ENCODE measurements around the gene GORASP1.

GORASP1 gene

DNA sequence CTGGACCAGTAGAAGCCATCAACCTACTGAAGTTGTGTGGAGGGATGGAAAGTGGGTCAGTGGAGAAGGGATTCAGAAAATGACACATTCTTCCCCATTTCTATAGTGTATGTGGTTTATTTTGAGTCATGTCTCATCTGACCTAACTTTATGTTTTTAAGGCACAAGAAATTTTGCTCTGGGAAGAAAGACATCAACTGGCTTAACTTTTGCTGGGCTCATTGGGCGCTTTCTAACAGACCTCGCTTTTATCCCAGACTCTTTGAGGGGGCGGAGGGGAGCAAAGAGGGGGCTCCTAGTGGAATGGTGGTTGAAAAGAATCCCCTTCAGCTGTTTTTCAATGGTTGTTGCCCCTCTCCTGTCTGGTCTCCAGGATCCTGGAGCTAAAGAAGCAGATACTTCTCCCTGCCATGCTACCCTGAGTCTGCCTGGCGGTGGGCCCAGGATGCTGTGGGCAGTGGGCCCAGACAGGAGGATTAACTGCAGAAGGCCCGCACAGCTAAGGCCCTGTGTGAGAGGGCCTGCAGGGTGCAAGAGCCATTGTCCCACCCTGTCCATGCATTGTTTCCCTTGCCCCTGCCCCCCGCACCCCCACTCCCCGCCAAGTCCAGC lies 31.5 kb upstream of the GORASP1 start:
- H3K36me3 ChIP-seq: peaks cover 20 to 74% (median 47%) of the 10 kb centered on the region in 3 donors
- intact Hi-C loops (cut with DNase I; ENCODE audit: low total_unique reads): no loop called here
- peak; percentile 25 to 81 for DNase-seq

DNA sequence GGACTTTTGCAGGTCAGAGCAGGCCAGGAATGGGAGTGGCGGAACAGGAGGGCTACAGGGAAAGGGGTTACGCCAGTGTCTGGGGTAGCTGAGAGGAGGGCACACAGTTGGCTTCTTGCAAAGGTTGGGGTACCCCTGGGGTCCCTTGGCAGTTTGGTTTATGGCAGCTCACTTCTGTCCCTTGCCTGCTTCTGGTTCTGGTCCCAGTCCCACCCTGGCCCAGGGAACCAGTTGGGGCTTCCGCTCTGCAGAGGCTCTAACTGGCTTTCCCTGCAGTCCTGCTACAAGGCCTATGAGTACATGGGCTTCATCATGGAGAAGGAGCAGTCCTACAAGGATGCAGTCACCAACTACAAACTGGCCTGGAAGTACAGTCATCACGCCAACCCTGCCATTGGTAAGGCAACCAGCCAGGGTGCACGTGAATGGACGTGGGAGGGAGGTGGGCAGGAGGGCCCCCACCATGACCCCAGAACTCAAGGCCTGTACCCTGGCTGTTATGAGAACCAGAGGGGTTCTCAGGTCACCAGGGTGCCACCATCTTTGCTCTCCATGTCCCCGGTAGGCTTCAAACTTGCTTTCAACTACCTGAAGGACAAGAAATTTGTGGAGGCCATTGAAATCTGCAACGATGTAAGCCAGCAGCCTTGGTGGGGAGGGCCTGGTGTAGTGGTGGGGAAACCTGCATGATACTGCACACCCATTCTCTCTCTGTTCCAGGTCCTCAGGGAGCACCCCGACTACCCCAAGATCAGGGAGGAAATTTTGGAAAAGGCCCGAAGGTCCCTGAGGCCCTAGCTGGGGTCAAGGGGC lies 30.8 kb upstream of the GORASP1 start:
- peaks cover 13 to 71% (median 40%) of the 10 kb centered on the region in 3 donors for H3K36me3 ChIP-seq

More for the DNA sequence above, 31.5 kb upstream of the GORASP1 start:
- Histone ChIP-seq H3K27me3 (no peaks in the 10 kb centered on the region), H3K27ac (peak overlapping the region; percentile 29 to 45), H3K4me3 (no peak overlapping the region), H3K4me1 (peaks cover 0 to 56% (median 41%) of the 10 kb centered on the region in 4 donors), H3K9me3 (no peaks in the 10 kb centered on the region)
- TF ChIP-seq, protein P1, sequence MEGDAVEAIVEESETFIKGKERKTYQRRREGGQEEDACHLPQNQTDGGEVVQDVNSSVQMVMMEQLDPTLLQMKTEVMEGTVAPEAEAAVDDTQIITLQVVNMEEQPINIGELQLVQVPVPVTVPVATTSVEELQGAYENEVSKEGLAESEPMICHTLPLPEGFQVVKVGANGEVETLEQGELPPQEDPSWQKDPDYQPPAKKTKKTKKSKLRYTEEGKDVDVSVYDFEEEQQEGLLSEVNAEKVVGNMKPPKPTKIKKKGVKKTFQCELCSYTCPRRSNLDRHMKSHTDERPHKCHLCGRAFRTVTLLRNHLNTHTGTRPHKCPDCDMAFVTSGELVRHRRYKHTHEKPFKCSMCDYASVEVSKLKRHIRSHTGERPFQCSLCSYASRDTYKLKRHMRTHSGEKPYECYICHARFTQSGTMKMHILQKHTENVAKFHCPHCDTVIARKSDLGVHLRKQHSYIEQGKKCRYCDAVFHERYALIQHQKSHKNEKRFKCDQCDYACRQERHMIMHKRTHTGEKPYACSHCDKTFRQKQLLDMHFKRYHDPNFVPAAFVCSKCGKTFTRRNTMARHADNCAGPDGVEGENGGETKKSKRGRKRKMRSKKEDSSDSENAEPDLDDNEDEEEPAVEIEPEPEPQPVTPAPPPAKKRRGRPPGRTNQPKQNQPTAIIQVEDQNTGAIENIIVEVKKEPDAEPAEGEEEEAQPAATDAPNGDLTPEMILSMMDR (IDR thresholded peaks at IDR 0.05): no peak

DNA sequence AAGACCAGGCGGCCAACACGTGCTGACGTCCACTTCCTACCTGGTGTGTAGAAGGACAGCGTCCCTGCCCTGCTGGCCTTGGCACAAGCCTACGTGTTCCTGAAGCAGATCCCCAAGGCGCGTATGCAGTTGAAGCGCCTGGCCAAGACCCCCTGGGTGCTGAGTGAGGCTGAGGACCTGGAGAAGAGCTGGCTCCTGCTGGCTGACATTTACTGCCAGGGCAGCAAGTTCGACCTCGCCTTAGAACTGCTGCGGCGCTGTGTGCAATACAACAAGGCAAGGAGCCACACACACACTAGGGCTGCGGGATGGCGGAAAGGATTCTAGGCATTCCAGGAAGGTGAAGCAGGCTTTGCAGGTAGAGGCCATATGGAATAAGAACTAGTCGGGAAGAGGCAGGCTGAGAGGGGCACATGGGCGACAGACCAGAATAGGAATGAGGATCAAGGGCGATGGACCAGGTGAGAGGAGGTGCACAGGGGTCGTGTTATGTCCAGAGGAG lies 30.1 kb upstream of the GORASP1 start:
- DNase-seq: peak in 1 of 2 donors; percentile 7
- H3K4me1 ChIP-seq: peaks cover 0 to 44% (median 35%) of the 10 kb centered on the region in 4 donors
- H3K27me3 ChIP-seq: no peaks in the 10 kb centered on the region
- TF ChIP-seq, protein P1 (IDR thresholded peaks at IDR 0.05): no peak
- intact Hi-C loops (cut with DNase I; ENCODE audit: low total_unique reads): no loop called here
- no peak overlapping the region for H3K4me3 ChIP-seq
- no peaks in the 10 kb centered on the region for H3K9me3 ChIP-seq
- H3K27ac ChIP-seq: no peak overlapping the region
- peaks cover 6 to 69% (median 33%) of the 10 kb centered on the region in 3 donors for H3K36me3 ChIP-seq

More for the DNA sequence above, 30.8 kb upstream of the GORASP1 start:
- Histone ChIP-seq H3K9me3 (no peaks in the 10 kb centered on the region), H3K4me1 (peaks cover 0 to 50% (median 38%) of the 10 kb centered on the region in 4 donors), H3K27me3 (no peaks in the 10 kb centered on the region), H3K4me3 (no peak overlapping the region), H3K27ac (peak overlapping the region; percentile 29 to 45)
- intact Hi-C loops (cut with DNase I; ENCODE audit: low total_unique reads): no loop called here
- TF ChIP-seq, protein P1 (IDR thresholded peaks at IDR 0.05): no peak
- DNase-seq: peak in 1 of 2 donors; percentile 16

DNA sequence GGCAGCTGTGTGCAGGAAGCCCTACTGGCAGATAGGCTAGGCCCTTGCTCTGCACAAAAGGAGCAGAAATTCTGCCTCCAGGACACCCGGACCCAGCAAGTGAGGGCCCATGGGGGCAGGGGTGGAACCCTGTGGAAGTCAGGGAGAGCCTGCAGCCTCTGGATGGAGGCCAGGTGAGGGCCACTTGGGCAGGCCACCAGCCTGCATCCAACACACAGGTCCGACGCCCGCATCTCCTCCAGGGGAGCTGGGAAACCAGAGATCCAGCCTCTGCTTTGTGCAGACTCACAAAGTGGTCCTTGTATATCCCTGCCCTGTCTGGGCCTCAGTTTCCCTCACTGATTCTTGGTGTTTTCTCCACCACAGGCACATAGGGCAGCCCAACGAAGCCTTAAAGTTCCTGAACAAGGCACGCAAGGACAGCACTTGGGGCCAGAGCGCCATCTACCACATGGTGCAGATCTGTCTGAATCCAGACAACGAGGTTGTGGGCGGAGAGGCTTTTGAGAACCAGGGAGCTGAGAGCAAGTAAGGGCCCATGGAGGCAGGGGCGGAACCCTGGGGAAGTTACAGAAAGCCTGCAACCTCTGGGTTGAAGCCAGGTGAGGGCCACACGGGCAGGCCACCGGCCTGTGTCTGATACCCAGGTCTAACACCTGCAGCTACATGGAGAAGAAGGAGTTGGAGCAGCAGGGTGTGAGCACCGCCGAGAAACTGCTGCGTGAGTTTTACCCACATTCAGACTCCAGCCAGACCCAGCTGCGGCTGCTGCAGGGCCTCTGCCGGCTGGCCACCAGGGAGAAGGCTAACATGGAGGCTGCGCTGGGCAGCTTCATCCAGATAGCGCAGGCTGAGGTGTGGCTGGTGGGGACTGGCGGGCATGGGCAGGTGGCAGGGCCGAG lies 29.4 kb upstream of the GORASP1 start:
- H3K4me1 ChIP-seq: peaks cover 0 to 37% (median 28%) of the 10 kb centered on the region in 4 donors
- H3K27ac ChIP-seq: no peak overlapping the region
- H3K36me3 ChIP-seq: peaks cover 0 to 62% (median 26%) of the 10 kb centered on the region in 3 donors
- H3K27me3 ChIP-seq: no peaks in the 10 kb centered on the region
- DNase-seq: no peak
- H3K4me3 ChIP-seq: no peak overlapping the region
- intact Hi-C loops (cut with DNase I; ENCODE audit: low total_unique reads): no loop called here
- H3K9me3 ChIP-seq: no peaks in the 10 kb centered on the region
- TF ChIP-seq, protein P1 (IDR thresholded peaks at IDR 0.05): no peak

DNA sequence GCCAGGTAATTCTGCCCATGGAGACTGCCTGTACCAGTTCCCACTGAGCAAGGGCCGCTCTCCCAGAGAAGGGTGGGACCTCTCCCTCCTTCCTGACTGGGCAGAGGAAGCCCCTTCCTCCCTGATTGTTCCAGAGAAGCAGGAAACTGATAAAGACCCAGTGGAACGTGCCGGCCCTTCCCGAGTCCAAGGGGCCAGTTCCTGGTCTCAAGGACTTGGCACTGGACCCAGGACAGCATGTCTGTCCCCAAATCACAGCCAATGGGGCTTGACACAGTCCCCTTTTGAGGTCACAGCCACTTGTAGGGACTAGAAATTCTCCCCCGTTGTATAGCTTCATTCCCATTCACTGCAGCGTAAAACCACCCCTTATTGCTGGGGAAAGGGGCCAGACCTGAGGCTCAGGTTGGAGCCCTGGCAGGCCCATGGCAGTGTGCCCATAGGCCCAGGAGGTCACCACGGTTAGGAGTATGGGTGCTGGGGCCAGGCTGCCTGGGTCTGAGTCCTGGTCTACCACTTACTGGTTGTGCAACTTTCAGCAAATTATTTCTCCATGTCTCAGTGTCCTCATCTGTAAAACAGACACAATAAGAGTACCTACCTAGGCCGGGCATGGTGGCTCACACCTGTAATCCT lies 27.9 kb upstream of the GORASP1 start:
- intact Hi-C loops (cut with DNase I; ENCODE audit: low total_unique reads): no loop called here
- TF ChIP-seq, protein P1 (IDR thresholded peaks at IDR 0.05): no peak
- Histone ChIP-seq H3K9me3 (no peaks in the 10 kb centered on the region), H3K4me3 (no peak overlapping the region), H3K27me3 (no peaks in the 10 kb centered on the region), H3K36me3 (peaks cover 0 to 53% (median 11%) of the 10 kb centered on the region in 3 donors), H3K4me1 (peaks cover 0 to 22% (median 15%) of the 10 kb centered on the region in 4 donors), H3K27ac (no peak overlapping the region)
- DNase-seq: peak in 1 of 2 donors; percentile 17
